ENCODE data around the gene FMO1.

DNA sequence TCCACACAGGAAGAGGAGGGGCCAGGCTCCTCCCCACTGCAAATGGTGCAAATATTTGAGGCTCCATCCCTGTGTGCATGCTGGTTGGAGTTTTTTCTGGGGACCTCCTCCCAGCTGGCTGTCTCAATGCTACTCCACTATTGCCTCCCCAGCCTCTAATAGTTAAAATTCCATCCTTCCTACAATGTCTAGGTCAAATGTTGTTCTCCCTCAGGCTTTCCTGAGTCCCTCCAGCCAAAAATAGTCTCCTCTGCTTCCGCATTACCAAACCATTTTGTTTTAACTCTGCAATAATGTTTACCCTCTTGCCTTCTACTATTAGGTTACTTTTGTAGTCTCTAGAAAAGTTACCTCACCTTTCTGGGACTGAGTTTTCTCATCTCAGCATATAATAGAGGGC, 29.6 kb upstream of the FMO1 start:
- TF ChIP-seq EZH2 (IDR thresholded peaks at IDR 0.05; ENCODE audit: low read length, missing control alignments) = no peak
- TF ChIP-seq, protein P1, sequence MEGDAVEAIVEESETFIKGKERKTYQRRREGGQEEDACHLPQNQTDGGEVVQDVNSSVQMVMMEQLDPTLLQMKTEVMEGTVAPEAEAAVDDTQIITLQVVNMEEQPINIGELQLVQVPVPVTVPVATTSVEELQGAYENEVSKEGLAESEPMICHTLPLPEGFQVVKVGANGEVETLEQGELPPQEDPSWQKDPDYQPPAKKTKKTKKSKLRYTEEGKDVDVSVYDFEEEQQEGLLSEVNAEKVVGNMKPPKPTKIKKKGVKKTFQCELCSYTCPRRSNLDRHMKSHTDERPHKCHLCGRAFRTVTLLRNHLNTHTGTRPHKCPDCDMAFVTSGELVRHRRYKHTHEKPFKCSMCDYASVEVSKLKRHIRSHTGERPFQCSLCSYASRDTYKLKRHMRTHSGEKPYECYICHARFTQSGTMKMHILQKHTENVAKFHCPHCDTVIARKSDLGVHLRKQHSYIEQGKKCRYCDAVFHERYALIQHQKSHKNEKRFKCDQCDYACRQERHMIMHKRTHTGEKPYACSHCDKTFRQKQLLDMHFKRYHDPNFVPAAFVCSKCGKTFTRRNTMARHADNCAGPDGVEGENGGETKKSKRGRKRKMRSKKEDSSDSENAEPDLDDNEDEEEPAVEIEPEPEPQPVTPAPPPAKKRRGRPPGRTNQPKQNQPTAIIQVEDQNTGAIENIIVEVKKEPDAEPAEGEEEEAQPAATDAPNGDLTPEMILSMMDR (conservative IDR thresholded peaks at IDR 0.05 in 1 of 2, IDR thresholded peaks at IDR 0.05 in 1 of 2; ENCODE audit: low read depth in 1 of 2, low read length in 2 of 2) = no peak

Data from fibroblast of lung (primary cell).